HG03558 (cell line): ENCODE measurements around the gene NKAP.
"Not testable (repeated sequence)": the region's sequence is repeated elsewhere in the genome, so short reads cannot be mapped to it uniquely, and the experiment has no call there.

Source experiments
- ATAC-seq: cut with Tn5 transposase; IDR thresholded peaks from one replicate; pipeline ENCODE4 v1.9.1; 2021; ENCODE audit warnings: moderate number of reproducible peaks; ENCODE audit not compliant: unreplicated experiment; ENCODE audit errors: extremely low read depth

NKAP gene

GRCh38 chrX:119942173-119942819 is 1.3 kb downstream of the NKAP start:
- ATAC-seq: no peak

GRCh38 chrX:119941336-119941735 is 2.2 kb downstream of the NKAP start:
- no peak for ATAC-seq

- ATAC-seq: no peak
These were observed 8.2 kb downstream of the NKAP start for GRCh38 chrX:119935215-119935874.

GRCh38 chrX:119922391-119922790 is 21.2 kb downstream of the NKAP start:
- ATAC-seq: not testable (repeated sequence)

- ATAC-seq: no peak
These were observed 23.5 kb downstream of the NKAP start for GRCh38 chrX:119919835-119920585.

- no peak for ATAC-seq
These were observed 25.7 kb downstream of the NKAP start for GRCh38 chrX:119917877-119918276.

- ATAC-seq: no peak
These were observed 27.2 kb downstream of the NKAP start for GRCh38 chrX:119916310-119916709.

GRCh38 chrX:119900976-119901375 is 42.6 kb downstream of the NKAP start:
- no peak for ATAC-seq

GRCh38 chrX:119899125-119899524 is 44.4 kb downstream of the NKAP start:
- no peak for ATAC-seq

GRCh38 chrX:119895843-119896326 is 47.7 kb downstream of the NKAP start, which contains the start of gene AKAP14:
TSS of gene AKAP14 (plus strand) at chrX:119895893. CDS start at chrX:119903224, 7,331 bp downstream.
- ATAC-seq: no peak

GRCh38 chrX:119891961-119892692 is 51.4 kb downstream of the NKAP start:
- not testable (repeated sequence) for ATAC-seq

- not testable (repeated sequence) for ATAC-seq
These were observed 52.9 kb downstream of the NKAP start for GRCh38 chrX:119890626-119891025.

- no peak for ATAC-seq
These were observed 55.7 kb downstream of the NKAP start for GRCh38 chrX:119887721-119888425.

GRCh38 chrX:119885554-119886428 is 57.8 kb downstream of the NKAP start:
- no peak for ATAC-seq

GRCh38 chrX:119880552-119881437 is 62.8 kb downstream of the NKAP start:
- ATAC-seq: peak; percentile 73

GRCh38 chrX:119880076-119880475 is 63.5 kb downstream of the NKAP start:
- ATAC-seq: no peak

- ATAC-seq: no peak
These were observed 64.8 kb downstream of the NKAP start for GRCh38 chrX:119878740-119879139.
